Measurements from ENCODE around the gene CRIM1. TPM values are rescaled to one million over a fixed set of nuclear protein-coding genes. Genes with fewer than 3 reads are reported as not detected.

CRIM1 gene
- total and polyA plus RNA-seq, 2 of the 8 experiments (the other 6 are each of a cell fraction or from before 2014, with no cell fraction given), result 9.4 to 28.4 TPM

GRCh38 chr2:36351291-36351690 lies 4.3 kb upstream of the CRIM1 start:
- DNase-seq (ENCODE audit: low read depth in 1 of 2, low spot score in 2 of 2), result no peak
- no peak overlapping the region for H3K4me3 ChIP-seq (ENCODE audit: extremely low read depth in 1 of 4, insufficient read depth in 2 of 4, low read depth in 3 of 4, low read length in 4 of 4)
- TF ChIP-seq RFX5 (IDR thresholded peaks at IDR 0.05; ENCODE audit: borderline replicate concordance, low read depth, low read length), result no peak
- no peak for TF ChIP-seq JUN (IDR thresholded peaks at IDR 0.05; ENCODE audit: low read depth, low read length)
- TF ChIP-seq SIRT6 (IDR thresholded peaks at IDR 0.05; ENCODE audit: low read length), result no peak
- no peak for TF ChIP-seq RBBP5 (IDR thresholded peaks at IDR 0.05; ENCODE audit: borderline replicate concordance, low read depth, low read length)
- TF ChIP-seq KDM5A (IDR thresholded peaks at IDR 0.05; ENCODE audit: low read length), result no peak
- TF ChIP-seq POLR2AphosphoS5 (IDR thresholded peaks at IDR 0.05; ENCODE audit: low read depth, low read length), result no peak
- TF ChIP-seq PHF8 (conservative IDR thresholded peaks at IDR 0.05; ENCODE audit: low read depth, low read length), result no peak
- TF ChIP-seq YY1 (IDR thresholded peaks at IDR 0.05; ENCODE audit: low read depth, low read length), result no peak
- TF ChIP-seq, protein P1, sequence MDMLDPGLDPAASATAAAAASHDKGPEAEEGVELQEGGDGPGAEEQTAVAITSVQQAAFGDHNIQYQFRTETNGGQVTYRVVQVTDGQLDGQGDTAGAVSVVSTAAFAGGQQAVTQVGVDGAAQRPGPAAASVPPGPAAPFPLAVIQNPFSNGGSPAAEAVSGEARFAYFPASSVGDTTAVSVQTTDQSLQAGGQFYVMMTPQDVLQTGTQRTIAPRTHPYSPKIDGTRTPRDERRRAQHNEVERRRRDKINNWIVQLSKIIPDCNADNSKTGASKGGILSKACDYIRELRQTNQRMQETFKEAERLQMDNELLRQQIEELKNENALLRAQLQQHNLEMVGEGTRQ (IDR thresholded peaks at IDR 0.05; ENCODE audit: low read length), result no peak
- no peak for TF ChIP-seq EP300 (IDR thresholded peaks at IDR 0.05; ENCODE audit: borderline replicate concordance in 1 of 2, low read depth in 2 of 2, low read length in 2 of 2)
- TF ChIP-seq TAF1 (IDR thresholded peaks at IDR 0.05; ENCODE audit: low read depth, low read length), result no peak
- no peak for TF ChIP-seq TBP (IDR thresholded peaks at IDR 0.05; ENCODE audit: low read depth, low read length)
- no peak for TF ChIP-seq EGR1 (IDR thresholded peaks at IDR 0.05; ENCODE audit: borderline replicate concordance, low read depth, low read length)
- TF ChIP-seq CEBPB (IDR thresholded peaks at IDR 0.05; ENCODE audit: low read depth, low read length), result no peak

More at GRCh38 chr2:36351291-36351690, 4.3 kb upstream of the CRIM1 start:
- 95% methylated on average over 2 of the region's 2 CpGs; no CpG with 5 or more reads in 1 of the 2 experiments for WGBS, 2 experiments (ENCODE audit: extremely low coverage in 1 of 2, insufficient coverage in 1 of 2, insufficient read length in 1 of 2, insufficient replicate concordance in 2 of 2, low coverage in 1 of 2, low lambda C conversion rate in 2 of 2, missing lambda C conversion rate in 1 of 2)
- H2BK120ac ChIP-seq (replicated peaks; ENCODE audit: low read depth, low read length), result no peak overlapping the region
- FAIRE-seq, result no peak
- no peaks in the 10 kb centered on the region; the same call in 1 of the 2 replicates for H3K23me2 ChIP-seq (ENCODE audit: low read depth, low read length)
- H3K4me2 ChIP-seq (ENCODE audit: insufficient read depth in 1 of 2, low read depth in 2 of 2, low read length in 2 of 2), result no peak overlapping the region
- H2AFZ ChIP-seq (ENCODE audit: low read length), result no peak overlapping the region
- H2BK5ac ChIP-seq (ENCODE audit: low read depth, low read length), result no peak overlapping the region
- no peak overlapping the region for H3K9ac ChIP-seq (replicated peaks in 1 of 4; ENCODE audit: extremely low read depth in 1 of 4, low read depth in 3 of 4, low read length in 3 of 4)
- H3K18ac ChIP-seq (ENCODE audit: extremely low read depth, low read length), result no peak overlapping the region
- peaks cover 0 to under 1% of the 10 kb centered on the region in 2 experiments for H4K20me1 ChIP-seq (replicated peaks in 1 of 2; ENCODE audit: control insufficient read depth in 1 of 2, insufficient read depth in 2 of 2, low read length in 2 of 2)
- no peaks in the 10 kb centered on the region for H3K36me3 ChIP-seq (ENCODE audit: control insufficient read depth in 2 of 4, insufficient read depth in 4 of 4, low read length in 3 of 4)
- CTCF ChIA-PET (ENCODE audit: partially characterized antibody), result interaction anchor here (0.7 to 7.8 kb wide), 18 partner anchors 8 to 1571 kb away, joined by 3 to 99 read pairs (median 3); no protein-coding TSS in a partner anchor
- H3K9me3 ChIP-seq (ENCODE audit: insufficient read depth in 2 of 2, low read depth in 1 of 2, low read length in 1 of 2), result no peaks in the 10 kb centered on the region
- H4K8ac ChIP-seq (ENCODE audit: extremely low read depth, insufficient read depth, low read length), result no peak overlapping the region
- peaks cover 0 to 14% (median 7%) of the 10 kb centered on the region in 4 experiments; a peak in 4 of 7 replicates for H3K4me1 ChIP-seq (replicated peaks in 1 of 4; ENCODE audit: control insufficient read depth in 3 of 4, insufficient read depth in 4 of 4, low read length in 3 of 4)
- no peak overlapping the region for H3K23ac ChIP-seq (ENCODE audit: insufficient read length)
- no peak overlapping the region for H2BK12ac ChIP-seq (ENCODE audit: low read depth, low read length)
- no peak overlapping the region for H3K4ac ChIP-seq (replicated peaks; ENCODE audit: insufficient read length, low read depth, low read length)
- H2BK15ac ChIP-seq (ENCODE audit: low read length), result no peak overlapping the region
- no peak overlapping the region for H3K56ac ChIP-seq (replicated peaks; ENCODE audit: insufficient read length, low read depth, low read length)
- H3K27me3 ChIP-seq (replicated peaks in 1 of 4; ENCODE audit: control insufficient read depth in 3 of 4, extremely low read depth in 1 of 4, insufficient read depth in 3 of 4, low read length in 3 of 4), result peaks cover 0 to 6% (median 0%) of the 10 kb centered on the region in 4 experiments; a peak in 2 of 7 replicates
- H3K79me1 ChIP-seq (ENCODE audit: low read depth, low read length), result no peaks in the 10 kb centered on the region
- H3K27ac ChIP-seq (ENCODE audit: low read depth, low read length), result no peak overlapping the region
- no peak overlapping the region for H4K91ac ChIP-seq (replicated peaks; ENCODE audit: insufficient read length, low read length)
- H3K79me2 ChIP-seq (ENCODE audit: control insufficient read depth in 1 of 2, insufficient read depth in 2 of 2, low read length in 2 of 2), result peaks cover 0 to 11% of the 10 kb centered on the region in 2 experiments; a peak in 2 of 4 replicates
- no peak overlapping the region for H2BK20ac ChIP-seq (ENCODE audit: low read length)
- no peak overlapping the region for H2AK5ac ChIP-seq (ENCODE audit: low read depth, low read length)
- POLR2A ChIA-PET (ENCODE audit: partially characterized antibody), result interaction anchor here (1.8 kb wide), 1 partner anchor 25 kb away, joined by 6 read pairs; no protein-coding TSS in a partner anchor
- H3K14ac ChIP-seq (ENCODE audit: insufficient read length), result no peak overlapping the region
- H4K5ac ChIP-seq (ENCODE audit: insufficient read length, low read depth, low read length), result no peak overlapping the region
